SK-N-MC (cell line): ENCODE data around the gene BLZF1.

Experiments used
- EZH2 ChIP-seq: fragments of 200-600 bp; sonication (generic); IDR thresholded peaks from one replicate; pipeline ENCODE4 v1.6.1; 2017; ENCODE audit warnings: antibody characterized with exemption
- FOXP2 ChIP-seq: optimal IDR thresholded peaks from 2 replicates; pipeline ENCODE3; 2011; ENCODE audit warnings: mild to moderate bottlenecking, moderate library complexity; ENCODE audit not compliant: insufficient read depth; ENCODE audit errors: extremely low read length, control extremely low read depth
- POLR2AphosphoS5 ChIP-seq: IDR thresholded peaks from 2 replicates; pipeline ENCODE4 v1.6.1; 2012; ENCODE audit warnings: mild to moderate bottlenecking, low read depth, low read length, borderline replicate concordance

- no peak for TF ChIP-seq EZH2
- no peak for TF ChIP-seq POLR2AphosphoS5
- TF ChIP-seq FOXP2, result no peak
Observed at GRCh38 chr1:169368406-169368769, 393 bp downstream of the BLZF1 start.
